Kidney capillary endothelial cell (primary cell): ENCODE data around the gene ABCA13.
"Not testable (repeated sequence)": the region's sequence is repeated elsewhere in the genome, so short reads cannot be mapped to it uniquely, and the experiment has no call there.

ENCODE experiments used
- DNase-seq: peaks from one replicate; pipeline ENCODE4 v3.0.0-alpha.2; 2018; ENCODE audit warnings: low spot score

ABCA13 gene

GRCh38 chr7:48173756-48174382, 2.6 kb downstream of the ABCA13 start:
- DNase-seq, result no peak

GRCh38 chr7:48175019-48175418, 3.8 kb downstream of the ABCA13 start:
- no peak for DNase-seq

- no peak for DNase-seq
Observed at GRCh38 chr7:48176356-48176893, 5.2 kb downstream of the ABCA13 start.

GRCh38 chr7:48177271-48177670, 6.0 kb downstream of the ABCA13 start:
- DNase-seq, result no peak

GRCh38 chr7:48179496-48180030, 8.3 kb downstream of the ABCA13 start:
- DNase-seq, result no peak

- DNase-seq, result no peak
Observed at GRCh38 chr7:48180981-48181380, 9.7 kb downstream of the ABCA13 start.

GRCh38 chr7:48182718-48183369, 11.6 kb downstream of the ABCA13 start:
- no peak for DNase-seq

GRCh38 chr7:48183370-48183743, 12.1 kb downstream of the ABCA13 start:
- DNase-seq, result no peak

- no peak for DNase-seq
Observed at GRCh38 chr7:48183965-48184364, 12.7 kb downstream of the ABCA13 start.

- no peak for DNase-seq
Observed at GRCh38 chr7:48188776-48189520, 17.7 kb downstream of the ABCA13 start.

- DNase-seq, result no peak
Observed at GRCh38 chr7:48192996-48193395, 21.7 kb downstream of the ABCA13 start.

- DNase-seq, result no peak
Observed at GRCh38 chr7:48193421-48193820, 22.2 kb downstream of the ABCA13 start.

- not testable (repeated sequence) for DNase-seq
Observed at GRCh38 chr7:48200946-48201589, 29.8 kb downstream of the ABCA13 start.

GRCh38 chr7:48202916-48203315, 31.7 kb downstream of the ABCA13 start:
- not testable (repeated sequence) for DNase-seq

GRCh38 chr7:48207155-48207675, 36.0 kb downstream of the ABCA13 start:
- no peak for DNase-seq

GRCh38 chr7:48209004-48209600, 37.8 kb downstream of the ABCA13 start:
- no peak for DNase-seq

- no peak for DNase-seq
Observed at GRCh38 chr7:48213226-48213625, 42.0 kb downstream of the ABCA13 start.

- DNase-seq, result no peak
Observed at GRCh38 chr7:48217266-48217665, 46.0 kb downstream of the ABCA13 start.

GRCh38 chr7:48217753-48218152, 46.5 kb downstream of the ABCA13 start:
- DNase-seq, result no peak

- no peak for DNase-seq
Observed at GRCh38 chr7:48224042-48224441, 52.8 kb downstream of the ABCA13 start.

GRCh38 chr7:48225101-48225500, 53.8 kb downstream of the ABCA13 start:
- no peak for DNase-seq

GRCh38 chr7:48237354-48237753, 66.1 kb downstream of the ABCA13 start:
- DNase-seq, result no peak
